HG03159 (cell line): ENCODE results near the gene BRF1.

Experiments used
- ATAC-seq: cut with Tn5 transposase; IDR thresholded peaks from one replicate; pipeline ENCODE4 v1.9.1; 2021; ENCODE audit warnings: mild to moderate bottlenecking, moderate library complexity; ENCODE audit not compliant: unreplicated experiment

BRF1 gene

GRCh38 chr14:105179191-105179590, 121.6 kb downstream of the BRF1 start:
- ATAC-seq = no peak

GRCh38 chr14:105178868-105179140, 122.0 kb downstream of the BRF1 start:
- ATAC-seq = no peak

DNA sequence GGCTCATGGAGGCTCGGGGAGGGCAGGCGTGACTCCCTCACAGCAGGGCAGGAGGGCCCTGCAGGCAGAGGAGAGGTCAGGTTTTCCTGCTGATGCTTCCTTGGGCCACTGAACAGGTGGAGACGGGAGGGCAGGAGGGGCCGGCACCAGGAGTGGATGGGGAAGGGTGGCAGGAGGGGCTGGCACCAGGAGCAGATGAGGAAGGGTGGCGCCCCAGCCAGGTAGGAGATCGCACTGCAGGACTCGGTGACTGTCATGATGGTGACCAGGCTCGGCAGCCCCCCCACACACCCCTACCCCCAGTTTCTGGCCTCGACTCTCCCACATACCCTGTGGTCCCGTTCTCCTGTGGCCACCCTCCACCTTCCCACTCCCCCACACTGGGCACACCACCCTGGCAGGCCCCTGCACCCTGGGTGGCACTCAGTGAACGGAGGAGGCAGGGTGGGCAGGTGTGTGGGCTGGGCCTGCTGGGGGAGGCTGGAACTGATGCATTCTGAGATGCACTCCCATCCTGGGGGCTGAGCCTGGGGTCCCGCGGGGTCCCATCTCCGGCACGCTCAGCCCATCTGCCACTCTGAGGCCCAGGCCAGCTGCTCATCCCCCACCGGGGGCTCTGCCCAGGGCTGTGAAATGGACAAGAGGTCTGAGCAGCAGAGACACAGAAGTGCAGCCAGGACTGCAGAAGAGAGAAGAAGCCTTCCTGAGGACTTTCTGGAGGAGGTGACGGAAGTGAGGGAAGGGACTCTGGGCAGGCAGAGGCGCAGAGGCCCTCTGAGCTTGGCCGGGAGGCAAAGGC, 122.5 kb downstream of the BRF1 start:
- ATAC-seq = no peak

DNA sequence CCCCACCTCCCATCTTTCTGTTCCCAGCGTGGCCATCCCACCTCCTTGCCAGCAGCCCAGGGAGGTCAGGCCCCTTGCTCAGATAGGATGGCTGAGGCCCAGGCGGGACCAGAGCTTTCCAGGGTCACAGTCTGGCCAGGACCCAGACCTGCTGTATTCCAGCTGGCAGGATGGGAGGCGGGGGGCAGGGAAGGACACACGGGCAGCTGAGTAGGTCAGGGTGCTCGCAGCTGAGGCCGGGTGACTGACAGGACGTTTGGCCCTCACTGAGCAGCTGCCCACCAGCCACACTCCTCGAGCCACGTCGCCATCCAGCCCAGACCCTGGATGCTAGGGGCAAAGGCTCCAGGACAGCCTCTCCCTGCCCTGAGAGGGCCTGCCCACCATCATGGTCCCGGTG, 123.7 kb downstream of the BRF1 start:
- no peak for ATAC-seq

DNA sequence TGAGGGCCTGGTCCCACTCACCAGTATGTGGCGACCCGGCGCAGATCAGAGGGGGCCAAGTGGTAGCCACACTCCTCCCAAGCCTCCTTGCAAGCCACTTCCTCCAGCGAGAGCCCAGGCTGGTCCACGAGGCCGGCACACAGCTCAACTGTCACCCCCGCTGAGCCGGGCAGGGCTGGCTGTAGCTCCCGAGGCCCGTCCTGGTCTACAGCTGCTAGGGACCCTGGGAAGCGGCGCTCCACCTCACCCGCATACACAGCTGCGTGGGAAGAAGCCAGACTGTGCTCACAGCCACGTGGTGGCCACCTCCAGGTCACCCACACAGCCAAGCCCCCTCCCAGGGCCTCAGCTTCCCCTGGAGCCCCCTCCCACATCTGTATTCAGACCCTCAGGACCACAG, 124.3 kb downstream of the BRF1 start:
- no peak for ATAC-seq

GRCh38 chr14:105173901-105174894, 126.6 kb downstream of the BRF1 start:
- ATAC-seq = no peak

DNA sequence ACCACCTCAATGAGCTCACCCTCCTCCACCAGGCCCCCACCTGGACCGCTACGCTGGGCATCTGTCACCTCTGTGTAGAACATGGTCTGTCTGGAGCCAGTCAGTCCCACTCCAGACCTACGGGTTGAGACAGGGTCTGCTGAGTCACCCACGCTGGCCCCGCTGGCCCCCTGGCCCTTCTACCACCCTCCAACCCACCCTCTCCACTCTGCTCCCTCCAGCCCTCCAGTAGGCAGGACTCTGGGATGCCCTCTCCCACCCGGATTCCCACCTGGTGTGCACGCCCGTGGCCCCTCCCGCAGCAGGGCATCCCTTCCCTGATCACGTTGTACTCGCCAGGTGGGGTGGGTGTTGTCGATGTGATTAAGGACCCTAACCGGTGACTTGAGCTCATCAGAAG, 127.7 kb downstream of the BRF1 start:
- ATAC-seq = no peak

DNA sequence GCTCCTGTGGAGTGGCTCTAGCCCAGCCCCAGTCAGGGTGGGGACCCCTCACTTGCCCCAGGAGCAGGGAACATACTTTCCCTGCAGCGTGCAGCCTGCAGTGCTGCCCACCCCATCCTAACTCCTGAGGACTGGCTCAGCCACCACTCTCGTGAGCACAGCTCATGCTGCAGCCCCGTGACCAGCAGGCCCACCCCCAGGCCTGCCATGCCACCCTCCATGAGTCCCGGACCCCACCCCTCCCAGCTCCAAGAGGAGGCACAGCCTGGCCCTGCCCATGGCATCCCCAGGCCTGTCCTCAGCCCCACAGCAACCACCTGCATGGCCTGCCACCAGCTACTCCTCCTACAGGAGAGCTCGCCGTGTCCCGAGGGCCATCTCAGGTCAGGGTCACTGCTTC, 128.3 kb downstream of the BRF1 start:
- ATAC-seq = no peak

- no peak for ATAC-seq
These were observed 129.7 kb downstream of the BRF1 start for GRCh38 chr14:105171004-105171673.

- ATAC-seq = no peak
These were observed 130.8 kb downstream of the BRF1 start for GRCh38 chr14:105169776-105170655.

GRCh38 chr14:105168979-105169507, 131.8 kb downstream of the BRF1 start:
- no peak for ATAC-seq

DNA sequence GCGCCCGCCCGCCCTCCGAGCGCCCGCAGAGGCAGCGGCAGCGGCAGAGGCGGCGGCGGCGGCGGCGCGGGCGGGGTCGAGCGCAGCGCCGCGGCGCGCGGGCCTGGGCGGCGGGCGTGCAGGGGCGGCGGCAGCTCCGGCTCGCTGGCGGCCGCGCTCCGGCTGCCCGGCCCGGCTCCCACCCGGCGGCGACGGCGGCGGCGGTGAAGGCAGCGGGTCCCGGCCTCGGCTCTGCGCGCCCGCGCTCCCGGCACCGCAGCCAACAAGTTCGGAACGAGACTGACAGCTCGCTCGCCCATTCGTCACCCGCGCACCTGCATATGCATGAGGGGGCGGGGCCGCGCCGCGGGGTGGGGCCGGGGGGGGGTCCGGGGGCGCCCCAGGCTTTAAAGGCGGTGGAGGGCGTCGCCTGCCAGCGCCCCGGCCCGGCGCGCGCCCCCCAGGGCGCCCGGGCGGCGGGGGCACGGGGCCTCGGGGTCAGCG, 132.3 kb downstream of the BRF1 start, which contains the start of gene JAG2:
Gene JAG2, minus strand, starts transcription at position 281 of the 483 bp plus-strand sequence. CDS start 356 bp downstream, outside the sequence.
- ATAC-seq = no peak

DNA sequence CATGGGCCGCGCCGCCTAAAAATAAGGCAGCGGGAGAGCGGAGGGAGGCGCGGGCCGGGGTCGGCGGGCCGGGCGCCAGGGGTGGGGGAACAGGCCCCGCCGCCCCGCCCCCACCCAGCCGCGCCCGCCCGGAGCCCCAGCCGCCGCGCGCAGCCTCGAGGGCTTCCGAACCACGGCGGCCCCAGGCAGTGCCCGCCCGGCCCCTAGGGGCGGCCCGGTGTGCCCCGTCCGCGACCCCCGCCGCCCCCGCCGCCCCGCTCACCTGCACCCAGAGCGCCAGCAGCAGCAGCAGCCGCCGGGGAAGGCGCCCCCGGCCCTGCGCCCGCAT, 132.7 kb downstream of the BRF1 start:
- no peak for ATAC-seq

DNA sequence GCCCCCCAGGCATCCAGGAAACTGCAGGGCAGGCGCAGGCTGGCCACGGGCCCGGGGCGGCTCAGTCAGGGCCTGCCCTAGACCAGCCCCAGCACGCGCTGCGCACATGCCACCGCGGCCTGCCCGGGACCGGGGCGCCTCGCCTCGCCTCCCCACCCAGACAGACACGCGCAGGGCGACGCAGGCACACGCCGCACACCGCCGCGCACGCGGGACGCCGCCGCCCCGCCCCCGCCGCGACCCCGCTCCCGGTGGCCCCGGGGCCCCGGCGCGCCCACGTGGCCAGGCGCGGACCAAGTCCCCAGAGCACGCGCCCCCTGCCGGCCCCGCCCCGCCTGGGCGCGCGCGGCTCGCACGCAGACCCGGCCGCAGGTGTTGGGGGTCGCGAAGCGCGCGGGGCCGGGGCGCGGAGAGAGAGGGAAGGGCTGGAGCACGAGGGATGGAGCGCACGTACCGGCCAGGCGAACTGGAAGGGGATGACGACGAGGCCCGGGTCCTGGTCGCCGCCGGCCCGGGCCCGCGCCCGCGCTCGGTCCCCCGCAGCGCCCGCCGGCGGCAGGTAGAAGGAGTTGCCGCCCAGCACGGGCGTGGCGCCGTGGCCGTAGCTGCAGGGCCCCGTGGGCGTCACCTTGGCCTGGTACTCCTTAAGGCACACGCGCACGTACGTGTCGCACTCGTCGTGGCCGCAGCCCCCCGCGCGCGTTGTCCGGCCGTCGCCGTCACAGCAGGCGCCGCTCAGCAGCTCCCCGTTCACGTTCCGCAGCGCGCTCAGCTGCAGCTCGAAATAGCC, 133.3 kb downstream of the BRF1 start:
- ATAC-seq = no peak

DNA sequence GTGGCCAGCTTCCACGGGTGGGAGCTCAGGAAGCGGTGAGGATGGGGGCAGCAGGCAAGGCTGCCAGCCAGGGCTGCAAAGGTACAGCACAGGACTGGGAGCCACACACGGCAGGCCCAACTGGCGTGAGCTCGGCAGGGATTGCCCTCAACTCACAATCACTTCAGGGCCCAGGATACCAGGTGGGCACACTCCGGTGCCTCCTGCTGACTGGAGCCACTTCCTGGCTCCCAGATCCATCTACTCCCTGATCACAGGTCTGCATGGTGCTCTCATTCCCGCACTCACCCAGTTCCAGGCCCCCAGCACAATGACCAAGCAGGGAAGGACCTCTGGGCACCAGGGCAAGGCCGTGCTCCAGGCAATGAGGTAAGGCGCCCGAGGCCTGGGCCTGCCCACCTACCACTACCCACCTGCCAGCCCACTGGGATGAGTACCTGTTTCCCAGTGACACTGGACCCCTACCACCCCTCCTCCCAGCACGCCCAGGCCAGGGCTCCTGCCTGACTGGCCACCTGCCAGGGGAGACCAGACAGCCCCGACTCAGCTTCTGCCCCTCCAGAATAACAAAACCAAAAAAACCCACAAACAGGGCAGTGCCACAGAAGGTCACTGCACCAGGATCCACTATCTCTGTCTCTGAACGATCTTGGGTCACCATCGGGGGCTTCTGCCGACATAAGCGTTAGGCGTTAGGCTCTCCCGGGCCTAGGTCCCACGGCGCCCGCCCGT, 134.1 kb downstream of the BRF1 start:
- no peak for ATAC-seq

GRCh38 chr14:105165761-105166485, 134.9 kb downstream of the BRF1 start:
- ATAC-seq = no peak

DNA sequence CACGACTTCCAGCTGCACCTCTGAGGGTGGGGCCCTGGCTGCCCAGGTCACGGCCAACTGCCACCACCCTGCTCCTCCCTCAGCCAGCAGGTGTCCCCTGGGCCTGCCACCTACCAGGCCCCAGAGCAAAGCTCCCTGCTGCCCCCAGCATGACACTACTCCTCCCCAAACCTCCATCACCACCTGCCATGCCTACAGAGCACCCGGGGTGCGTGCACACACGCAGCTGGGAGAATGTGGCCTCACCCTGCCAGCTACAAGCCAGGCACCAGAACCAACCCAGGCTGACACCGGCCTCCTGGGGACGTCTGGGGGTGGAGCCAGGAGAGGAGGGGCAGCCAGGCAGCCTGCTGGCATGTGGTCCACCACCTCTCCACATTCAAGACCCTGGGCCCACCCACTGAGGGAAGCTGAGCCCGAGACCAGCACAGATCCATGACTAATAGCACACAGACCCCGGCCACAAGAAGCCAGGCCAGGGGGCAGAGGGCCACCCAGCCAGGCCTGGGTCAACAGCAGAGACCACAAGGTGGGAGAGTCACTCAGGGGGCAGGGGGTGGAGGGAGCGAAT, 135.6 kb downstream of the BRF1 start:
- no peak for ATAC-seq
